ENCODE data around the gene UGT1A8.

UGT1A8 gene

DNA sequence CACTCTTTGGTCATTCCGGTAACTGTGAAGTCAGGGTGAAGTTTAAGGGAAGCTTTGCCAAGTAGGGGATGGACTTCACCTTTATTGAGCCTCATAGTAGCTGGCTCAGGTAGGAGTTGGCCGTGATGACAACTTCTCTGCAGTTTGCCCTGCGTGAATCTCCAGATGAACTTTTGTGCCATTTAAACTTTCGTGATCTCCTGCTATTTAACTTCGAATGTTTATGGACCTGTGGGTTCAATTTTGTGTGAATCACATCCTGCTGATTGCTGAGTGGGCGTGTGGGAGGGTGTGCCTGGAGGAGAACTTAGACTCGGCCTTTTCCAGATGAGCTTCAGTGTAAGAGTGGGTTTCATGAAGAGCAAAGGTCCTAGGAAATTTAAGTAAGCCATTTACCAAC, 146.8 kb downstream of the UGT1A8 start:
- in situ Hi-C loops (cut with HindIII; ENCODE audit: low pct_ligation_motif_present, low sequenced_read_pairs), result no loop called here
- peak; percentile 61 for DNase-seq
- H3K4me3 ChIP-seq (ENCODE audit: low read depth, low read length), result no peak overlapping the region
- no peaks in the 10 kb centered on the region for H3K36me3 ChIP-seq (replicated peaks)
- peak overlapping the region; percentile 43 for H3K27ac ChIP-seq
- TF ChIP-seq, protein P1, sequence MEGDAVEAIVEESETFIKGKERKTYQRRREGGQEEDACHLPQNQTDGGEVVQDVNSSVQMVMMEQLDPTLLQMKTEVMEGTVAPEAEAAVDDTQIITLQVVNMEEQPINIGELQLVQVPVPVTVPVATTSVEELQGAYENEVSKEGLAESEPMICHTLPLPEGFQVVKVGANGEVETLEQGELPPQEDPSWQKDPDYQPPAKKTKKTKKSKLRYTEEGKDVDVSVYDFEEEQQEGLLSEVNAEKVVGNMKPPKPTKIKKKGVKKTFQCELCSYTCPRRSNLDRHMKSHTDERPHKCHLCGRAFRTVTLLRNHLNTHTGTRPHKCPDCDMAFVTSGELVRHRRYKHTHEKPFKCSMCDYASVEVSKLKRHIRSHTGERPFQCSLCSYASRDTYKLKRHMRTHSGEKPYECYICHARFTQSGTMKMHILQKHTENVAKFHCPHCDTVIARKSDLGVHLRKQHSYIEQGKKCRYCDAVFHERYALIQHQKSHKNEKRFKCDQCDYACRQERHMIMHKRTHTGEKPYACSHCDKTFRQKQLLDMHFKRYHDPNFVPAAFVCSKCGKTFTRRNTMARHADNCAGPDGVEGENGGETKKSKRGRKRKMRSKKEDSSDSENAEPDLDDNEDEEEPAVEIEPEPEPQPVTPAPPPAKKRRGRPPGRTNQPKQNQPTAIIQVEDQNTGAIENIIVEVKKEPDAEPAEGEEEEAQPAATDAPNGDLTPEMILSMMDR (IDR thresholded peaks at IDR 0.05; ENCODE audit: low read depth, low read length, missing control alignments), result no peak
- no peaks in the 10 kb centered on the region for H3K27me3 ChIP-seq (replicated peaks)

DNA sequence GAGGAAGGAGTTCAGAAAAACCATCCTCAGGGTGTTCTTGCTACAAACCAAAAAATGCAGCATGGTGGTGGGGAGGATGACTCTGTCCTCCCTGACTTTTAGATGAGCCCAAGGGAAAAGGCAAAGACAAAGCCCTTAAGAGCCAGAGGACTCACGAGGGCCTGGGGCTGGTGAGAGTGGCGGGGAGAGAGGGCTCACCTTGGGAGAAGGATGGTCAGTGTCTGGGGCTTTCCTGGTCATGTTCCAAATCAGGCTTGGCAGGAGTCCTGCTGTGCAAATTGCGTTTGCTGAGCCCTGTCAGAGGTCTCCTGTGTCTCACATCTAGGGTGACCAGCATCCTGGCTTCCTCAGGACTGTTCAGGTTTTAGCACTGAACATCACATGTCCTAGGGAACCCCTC, 147.3 kb downstream of the UGT1A8 start:
- TF ChIP-seq, protein P1 (IDR thresholded peaks at IDR 0.05; ENCODE audit: low read depth, low read length, missing control alignments), result no peak
- Histone ChIP-seq H3K27me3 (replicated peaks) (no peaks in the 10 kb centered on the region), H3K4me3 (ENCODE audit: low read depth, low read length) (no peak overlapping the region), H3K27ac (peak overlapping the region; percentile 43), H3K36me3 (replicated peaks) (no peaks in the 10 kb centered on the region)
- in situ Hi-C loops (cut with HindIII; ENCODE audit: low pct_ligation_motif_present, low sequenced_read_pairs), result no loop called here
- DNase-seq, result no peak

DNA sequence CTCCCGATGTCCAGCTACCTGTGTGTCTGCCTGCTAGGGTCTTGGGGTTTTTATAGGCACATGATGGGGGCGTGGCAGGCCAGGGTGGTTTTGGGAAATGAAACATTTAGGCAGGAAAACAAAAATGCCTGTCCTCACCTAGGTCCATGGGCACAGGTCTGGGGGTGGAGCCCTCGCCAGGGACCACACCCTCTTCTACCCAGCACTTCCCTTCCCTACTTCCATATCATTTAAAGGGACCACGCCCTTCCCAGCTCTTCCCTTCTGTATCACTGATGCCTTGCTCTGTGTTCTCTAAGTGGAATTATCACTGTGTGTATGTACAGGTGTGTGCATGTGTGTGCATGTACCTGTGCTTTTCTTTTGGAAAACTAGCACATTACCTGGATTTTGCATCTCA, 149.0 kb downstream of the UGT1A8 start:
- Histone ChIP-seq H3K4me3 (ENCODE audit: low read depth, low read length) (no peak overlapping the region), H3K36me3 (replicated peaks) (no peaks in the 10 kb centered on the region), H3K27me3 (replicated peaks) (no peaks in the 10 kb centered on the region), H3K27ac (no peak overlapping the region)
- DNase-seq, result no peak
- in situ Hi-C loops (cut with HindIII; ENCODE audit: low pct_ligation_motif_present, low sequenced_read_pairs), result no loop called here
- TF ChIP-seq, protein P1 (IDR thresholded peaks at IDR 0.05; ENCODE audit: low read depth, low read length, missing control alignments), result no peak

DNA sequence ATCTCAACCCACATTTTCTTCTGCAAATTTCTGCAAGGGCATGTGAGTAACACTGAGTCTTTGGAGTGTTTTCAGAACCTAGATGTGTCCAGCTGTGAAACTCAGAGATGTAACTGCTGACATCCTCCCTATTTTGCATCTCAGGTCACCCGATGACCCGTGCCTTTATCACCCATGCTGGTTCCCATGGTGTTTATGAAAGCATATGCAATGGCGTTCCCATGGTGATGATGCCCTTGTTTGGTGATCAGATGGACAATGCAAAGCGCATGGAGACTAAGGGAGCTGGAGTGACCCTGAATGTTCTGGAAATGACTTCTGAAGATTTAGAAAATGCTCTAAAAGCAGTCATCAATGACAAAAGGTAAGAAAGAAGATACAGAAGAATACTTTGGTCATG, 150.6 kb downstream of the UGT1A8 start:
- no peak for DNase-seq
- no peak overlapping the region for H3K27ac ChIP-seq
- H3K36me3 ChIP-seq (replicated peaks), result no peaks in the 10 kb centered on the region
- no peaks in the 10 kb centered on the region for H3K27me3 ChIP-seq (replicated peaks)
- TF ChIP-seq, protein P1 (IDR thresholded peaks at IDR 0.05; ENCODE audit: low read depth, low read length, missing control alignments), result no peak
- in situ Hi-C loops (cut with HindIII; ENCODE audit: low pct_ligation_motif_present, low sequenced_read_pairs), result no loop called here
- H3K4me3 ChIP-seq (ENCODE audit: low read depth, low read length), result no peak overlapping the region

DNA sequence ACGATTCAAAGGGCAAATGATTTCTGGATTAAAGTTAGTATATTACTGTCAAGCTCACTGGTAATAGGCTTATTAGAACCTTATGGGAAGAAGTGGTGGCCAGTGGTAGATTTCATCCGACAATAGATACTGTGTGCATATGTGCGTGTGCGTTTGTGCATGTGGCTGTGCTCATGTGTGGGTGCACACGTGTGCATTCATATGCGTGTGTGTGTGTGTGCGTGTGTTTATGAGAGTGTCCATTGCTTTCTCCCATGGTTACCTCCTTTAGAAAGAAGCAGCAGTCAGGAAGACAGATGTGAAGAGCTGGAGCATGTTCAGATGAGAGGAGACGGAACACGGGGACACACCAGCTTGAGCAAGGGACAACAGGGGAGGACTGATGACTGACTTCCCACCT, 151.8 kb downstream of the UGT1A8 start:
- in situ Hi-C loops (cut with HindIII; ENCODE audit: low pct_ligation_motif_present, low sequenced_read_pairs), result no loop called here
- DNase-seq, result no peak
- TF ChIP-seq, protein P1 (IDR thresholded peaks at IDR 0.05; ENCODE audit: low read depth, low read length, missing control alignments), result no peak
- Histone ChIP-seq H3K27me3 (replicated peaks) (no peaks in the 10 kb centered on the region), H3K4me3 (ENCODE audit: low read depth, low read length) (no peak overlapping the region), H3K36me3 (replicated peaks) (no peaks in the 10 kb centered on the region), H3K27ac (no peak overlapping the region)

DNA sequence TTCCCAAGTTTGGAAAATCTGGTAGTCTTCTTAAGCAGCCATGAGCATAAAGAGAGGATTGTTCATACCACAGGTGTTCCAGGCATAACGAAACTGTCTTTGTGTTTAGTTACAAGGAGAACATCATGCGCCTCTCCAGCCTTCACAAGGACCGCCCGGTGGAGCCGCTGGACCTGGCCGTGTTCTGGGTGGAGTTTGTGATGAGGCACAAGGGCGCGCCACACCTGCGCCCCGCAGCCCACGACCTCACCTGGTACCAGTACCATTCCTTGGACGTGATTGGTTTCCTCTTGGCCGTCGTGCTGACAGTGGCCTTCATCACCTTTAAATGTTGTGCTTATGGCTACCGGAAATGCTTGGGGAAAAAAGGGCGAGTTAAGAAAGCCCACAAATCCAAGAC, 154.7 kb downstream of the UGT1A8 start:
- in situ Hi-C loops (cut with HindIII; ENCODE audit: low pct_ligation_motif_present, low sequenced_read_pairs), result no loop called here
- TF ChIP-seq, protein P1 (IDR thresholded peaks at IDR 0.05; ENCODE audit: low read depth, low read length, missing control alignments), result no peak

More for the DNA sequence above, 154.7 kb downstream of the UGT1A8 start:
- no peak overlapping the region for H3K4me3 ChIP-seq (ENCODE audit: low read depth, low read length)
- H3K27ac ChIP-seq, result no peak overlapping the region
- H3K27me3 ChIP-seq (replicated peaks), result no peaks in the 10 kb centered on the region
- DNase-seq, result no peak
- H3K36me3 ChIP-seq (replicated peaks), result no peaks in the 10 kb centered on the region
